HEK293T (cell line): ENCODE data around the gene SLC22A9.

ENCODE experiments used
- BHLHE40 ChIP-seq: fragments of 450-650 bp; IDR thresholded peaks from 2 replicates; pipeline ENCODE4 v1.6.1; 2016; ENCODE audit warnings: mild to moderate bottlenecking, moderate library complexity, borderline replicate concordance
- CTBP1 ChIP-seq: fragments of 450-650 bp; IDR thresholded peaks from 2 replicates; pipeline ENCODE4 v1.6.1; 2016; ENCODE audit warnings: borderline replicate concordance
- ELF4 ChIP-seq: fragments of 450-650 bp; IDR thresholded peaks from 2 replicates; pipeline ENCODE4 v1.6.1; 2017; ENCODE audit warnings: antibody characterized with exemption
- FOXA1 ChIP-seq: fragments of 450-650 bp; IDR thresholded peaks from 2 replicates; pipeline ENCODE4 v1.6.1; 2016; ENCODE audit warnings: mild to moderate bottlenecking
- FOXK2 ChIP-seq: fragments of 450-650 bp; IDR thresholded peaks from 2 replicates; pipeline ENCODE4 v1.6.1; 2016; ENCODE audit warnings: mild to moderate bottlenecking
- FOXM1 ChIP-seq: fragments of 450-650 bp; IDR thresholded peaks from 2 replicates; pipeline ENCODE4 v1.6.1; 2017; ENCODE audit warnings: mild to moderate bottlenecking, borderline replicate concordance
- HDGF ChIP-seq: fragments of 450-650 bp; IDR thresholded peaks from 2 replicates; pipeline ENCODE4 v1.6.1; 2017; ENCODE audit warnings: antibody characterized with exemption, borderline replicate concordance
- LEF1 ChIP-seq: fragments of 450-650 bp; IDR thresholded peaks from 2 replicates; pipeline ENCODE4 v1.6.1; 2017; ENCODE audit warnings: mild to moderate bottlenecking, borderline replicate concordance
- NFRKB ChIP-seq: fragments of 450-650 bp; IDR thresholded peaks from 2 replicates; pipeline ENCODE4 v1.6.1; 2016; ENCODE audit warnings: mild to moderate bottlenecking, moderate library complexity
- PKNOX1 ChIP-seq: fragments of 450-650 bp; IDR thresholded peaks from 2 replicates; pipeline ENCODE4 v1.6.1; 2016
- SP1 ChIP-seq: fragments of 450-650 bp; IDR thresholded peaks from 2 replicates; pipeline ENCODE4 v1.6.1; 2017
- SUZ12 ChIP-seq: fragments of 450-650 bp; IDR thresholded peaks from 2 replicates; pipeline ENCODE4 v1.6.1; 2016; ENCODE audit warnings: mild to moderate bottlenecking
- TARDBP ChIP-seq: fragments of 450-650 bp; IDR thresholded peaks from 2 replicates; pipeline ENCODE4 v1.6.1; 2016
- ZNF384 ChIP-seq: fragments of 450-650 bp; IDR thresholded peaks from 2 replicates; pipeline ENCODE4 v1.6.1; 2016

GRCh38 chr11:63406458-63406857, 36.9 kb downstream of the SLC22A9 start:
- TF ChIP-seq FOXK2 = no peak
- no peak for TF ChIP-seq TARDBP
- TF ChIP-seq BHLHE40 = no peak
- no peak for TF ChIP-seq PKNOX1
- no peak for TF ChIP-seq ZNF384
- no peak for TF ChIP-seq SP1
- no peak for TF ChIP-seq LEF1
- TF ChIP-seq NFRKB = no peak
- TF ChIP-seq FOXM1 = no peak
- TF ChIP-seq FOXA1 = no peak
- no peak for TF ChIP-seq CTBP1
- no peak for TF ChIP-seq ELF4
- TF ChIP-seq HDGF = no peak
- no peak for TF ChIP-seq SUZ12
